ES-I3 (cell line): ENCODE data around the gene CDH1.
"Not testable (repeated sequence)": the region's sequence is repeated elsewhere in the genome, so short reads cannot be mapped to it uniquely, and the experiment has no call there.

Experiments used
- H3K36me3 ChIP-seq: 2 replicates; pipeline ENCODE4 v1.6.1; 2013; ENCODE audit warnings: mild to moderate bottlenecking, low read length, control low read depth, moderate library complexity; ENCODE audit not compliant: insufficient read depth
- H3K4me1 ChIP-seq: 2 replicates; pipeline ENCODE4 v1.6.1; 2013; ENCODE audit warnings: mild to moderate bottlenecking, control low read depth, low read length; ENCODE audit not compliant: insufficient read depth
- H3K9ac ChIP-seq: 2 replicates; pipeline ENCODE4 v1.6.1; 2013; ENCODE audit warnings: low read depth, mild to moderate bottlenecking, low read length, moderate library complexity
- H3K9me3 ChIP-seq: 2 replicates; pipeline ENCODE4 v1.6.1; 2013; ENCODE audit warnings: mild to moderate bottlenecking, low read length, moderate library complexity; ENCODE audit not compliant: control insufficient read depth, insufficient read depth

CDH1 gene

DNA sequence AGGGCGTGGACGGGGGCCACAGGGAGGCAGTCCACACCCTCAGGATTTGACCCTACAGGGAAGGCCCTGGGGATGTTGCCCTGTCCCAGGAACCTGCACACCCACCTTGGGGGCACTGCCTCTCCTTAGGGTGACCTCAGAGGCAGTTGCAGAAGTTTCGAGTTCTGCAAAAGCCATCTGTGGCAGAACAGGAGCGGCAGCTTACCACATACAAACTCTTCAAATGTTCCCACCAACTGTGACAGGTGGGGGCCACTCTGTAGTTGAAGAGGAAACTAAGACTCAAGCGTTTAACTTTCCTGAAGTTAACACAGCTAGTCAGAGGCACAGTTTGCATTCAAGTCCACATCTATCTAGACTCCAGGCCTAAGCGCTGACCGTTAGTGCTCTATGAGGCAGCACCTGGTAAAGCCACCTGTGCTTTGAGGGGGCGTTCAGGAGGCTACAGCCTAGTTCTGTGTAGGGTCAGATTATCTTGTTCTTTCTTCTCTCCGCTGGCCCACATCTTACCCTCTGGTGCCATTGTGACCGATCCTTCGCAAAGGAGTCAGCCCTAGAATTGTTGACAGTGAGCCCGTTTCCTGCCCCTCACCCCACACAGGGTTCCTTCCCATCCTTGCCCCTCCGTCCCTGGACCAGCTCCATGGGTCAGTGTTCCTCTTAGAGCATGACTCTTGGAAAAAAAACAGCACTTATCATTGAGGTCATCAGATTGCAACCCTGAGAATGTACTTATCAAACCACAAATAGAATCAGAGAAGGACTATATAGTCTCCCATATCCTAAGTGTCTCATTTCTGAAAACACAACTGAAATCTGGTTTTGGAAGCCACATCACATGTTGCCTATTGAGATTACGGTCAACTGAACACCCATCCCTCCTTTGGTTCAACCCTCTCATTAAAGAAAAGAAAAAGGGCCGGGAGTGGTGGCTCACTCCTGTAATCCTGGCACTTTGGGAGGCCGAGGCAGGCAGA is 45.4 kb downstream of the CDH1 start:
- no peak overlapping the region for H3K9ac ChIP-seq
- H3K4me1 ChIP-seq: peaks cover 21% of the 10 kb centered on the region
- H3K9me3 ChIP-seq: no peaks in the 10 kb centered on the region
- peaks cover 6% of the 10 kb centered on the region; the same call in 1 of the 2 replicates for H3K36me3 ChIP-seq

DNA sequence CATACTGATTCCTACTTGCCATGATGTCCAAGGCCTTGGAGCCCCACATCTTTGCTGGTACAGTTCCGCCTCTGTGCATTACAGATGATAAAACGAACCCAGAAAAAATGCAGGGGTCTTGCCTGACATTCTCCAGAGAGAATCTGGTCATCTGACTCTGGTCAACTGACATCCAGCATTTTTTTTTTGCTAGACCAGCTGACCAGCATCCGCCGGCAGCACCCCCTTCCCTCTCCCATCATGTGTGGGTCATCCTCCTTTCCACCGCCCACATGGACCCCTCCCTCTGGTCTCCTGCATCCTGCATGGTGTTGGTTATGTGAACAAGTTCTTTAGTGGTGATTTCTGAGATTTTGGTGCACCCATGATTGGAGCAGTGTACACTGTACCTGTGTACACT is 47.1 kb downstream of the CDH1 start:
- Histone ChIP-seq H3K4me1 (peaks cover 14% of the 10 kb centered on the region), H3K9ac (no peak overlapping the region), H3K36me3 (peaks cover 6% of the 10 kb centered on the region; the same call in 1 of the 2 replicates), H3K9me3 (no peaks in the 10 kb centered on the region)

DNA sequence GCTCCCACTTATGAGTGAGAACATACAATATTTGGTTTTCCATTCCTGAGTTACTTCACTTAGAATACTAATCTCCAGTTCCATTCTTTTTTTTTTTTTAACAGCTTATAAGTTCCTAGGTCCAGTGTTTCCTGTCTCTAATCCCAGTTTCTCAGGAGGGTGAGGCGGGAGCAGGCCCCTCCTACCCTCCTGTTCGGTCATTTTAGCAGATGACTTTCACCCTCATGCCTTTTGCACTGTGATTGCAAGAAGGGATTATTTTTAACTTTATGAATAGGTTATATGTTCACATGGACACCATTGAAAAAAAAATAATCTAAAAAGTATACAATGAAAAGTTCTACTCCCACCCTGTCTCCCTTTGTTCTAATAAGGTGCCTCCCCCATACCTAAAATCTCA is 47.6 kb downstream of the CDH1 start:
- Histone ChIP-seq H3K36me3 (peaks cover 6% of the 10 kb centered on the region; the same call in 1 of the 2 replicates), H3K9ac (no peak overlapping the region), H3K4me1 (peaks cover 18% of the 10 kb centered on the region), H3K9me3 (no peaks in the 10 kb centered on the region)

DNA sequence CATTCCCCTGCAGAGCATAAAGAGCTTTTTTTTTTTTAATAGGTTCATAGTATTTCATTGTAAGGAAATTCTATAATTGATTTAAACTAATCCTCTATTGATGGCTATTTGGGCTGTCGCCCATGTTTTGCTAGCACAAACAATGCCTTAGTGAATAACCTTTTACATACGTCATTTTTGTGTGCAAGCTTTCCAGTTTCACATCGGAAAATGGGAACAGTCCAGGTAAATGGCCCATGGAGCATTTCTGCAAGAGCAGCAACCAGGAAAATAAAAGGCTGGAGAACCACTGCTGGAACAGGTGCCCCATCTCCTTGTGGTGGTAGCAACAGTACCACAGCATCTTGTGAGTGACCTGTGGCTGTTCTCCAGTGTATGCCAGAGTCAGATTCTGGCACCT is 48.6 kb downstream of the CDH1 start:
- Histone ChIP-seq H3K36me3 (0 out of 2 replicates have a peak, but pooled peaks cover 3% of the 10 kb centered on the region), H3K9me3 (no peaks in the 10 kb centered on the region), H3K4me1 (peaks cover 25% of the 10 kb centered on the region), H3K9ac (no peak overlapping the region)

DNA sequence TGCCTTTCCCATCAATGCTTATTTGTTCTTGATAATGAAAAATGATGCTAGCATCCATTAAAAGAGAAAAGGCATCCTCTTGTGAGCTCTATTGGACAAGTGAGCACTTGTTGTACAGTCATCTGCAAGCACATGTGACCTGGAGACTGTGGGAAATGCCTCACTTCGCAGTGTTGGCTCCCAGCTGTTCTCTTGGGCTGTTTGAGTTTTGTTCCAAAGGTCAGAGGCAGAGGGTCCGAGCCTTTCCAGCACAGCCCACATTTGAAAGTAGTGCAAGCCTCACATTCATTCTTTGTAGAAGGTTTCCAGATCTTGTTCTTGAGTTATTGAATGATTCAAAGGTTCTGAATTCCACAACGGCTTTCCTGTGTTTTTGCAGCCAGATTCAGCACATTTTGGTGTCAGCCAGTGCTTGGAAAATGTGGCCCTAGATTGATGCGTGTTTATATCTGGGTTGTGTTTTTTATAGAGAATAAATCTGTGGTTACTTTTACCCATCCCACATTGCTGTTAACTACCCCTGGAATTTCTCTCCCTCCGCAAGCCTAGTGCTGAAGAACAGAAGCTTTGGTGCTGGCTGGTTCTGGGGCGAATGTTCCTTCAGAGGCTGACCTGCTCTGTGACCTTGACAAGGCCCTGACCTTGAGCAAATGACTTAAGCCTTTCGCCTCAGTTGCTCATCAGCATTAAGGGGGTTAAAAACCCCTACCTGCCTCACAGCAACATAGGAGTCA is 49.8 kb downstream of the CDH1 start:
- Histone ChIP-seq H3K4me1 (peaks cover 28% of the 10 kb centered on the region), H3K36me3 (no peaks in the 10 kb centered on the region), H3K9ac (no peak overlapping the region), H3K9me3 (no peaks in the 10 kb centered on the region)

DNA sequence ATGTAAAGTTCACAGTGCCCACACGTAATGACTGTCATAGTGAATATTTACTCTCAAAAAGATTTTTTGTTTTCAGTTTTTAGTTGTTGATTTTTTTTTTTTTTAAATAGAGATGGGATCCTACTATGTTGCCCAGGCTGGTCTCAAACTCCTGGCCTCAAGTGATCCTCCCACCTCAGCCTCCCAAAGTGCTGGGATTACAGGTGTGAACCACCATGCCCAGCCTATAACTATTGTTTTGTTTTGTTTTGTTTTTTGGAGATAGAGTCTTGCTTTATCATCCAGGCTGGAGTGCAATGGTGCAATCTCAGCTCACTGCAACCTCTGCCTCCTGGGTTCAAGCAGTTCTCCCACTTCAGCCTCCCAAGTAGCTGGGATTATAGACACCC is 50.3 kb downstream of the CDH1 start:
- H3K9me3 ChIP-seq, H3K9ac ChIP-seq, H3K36me3 ChIP-seq: not testable (repeated sequence)
- peaks cover 30% of the 10 kb centered on the region for H3K4me1 ChIP-seq

DNA sequence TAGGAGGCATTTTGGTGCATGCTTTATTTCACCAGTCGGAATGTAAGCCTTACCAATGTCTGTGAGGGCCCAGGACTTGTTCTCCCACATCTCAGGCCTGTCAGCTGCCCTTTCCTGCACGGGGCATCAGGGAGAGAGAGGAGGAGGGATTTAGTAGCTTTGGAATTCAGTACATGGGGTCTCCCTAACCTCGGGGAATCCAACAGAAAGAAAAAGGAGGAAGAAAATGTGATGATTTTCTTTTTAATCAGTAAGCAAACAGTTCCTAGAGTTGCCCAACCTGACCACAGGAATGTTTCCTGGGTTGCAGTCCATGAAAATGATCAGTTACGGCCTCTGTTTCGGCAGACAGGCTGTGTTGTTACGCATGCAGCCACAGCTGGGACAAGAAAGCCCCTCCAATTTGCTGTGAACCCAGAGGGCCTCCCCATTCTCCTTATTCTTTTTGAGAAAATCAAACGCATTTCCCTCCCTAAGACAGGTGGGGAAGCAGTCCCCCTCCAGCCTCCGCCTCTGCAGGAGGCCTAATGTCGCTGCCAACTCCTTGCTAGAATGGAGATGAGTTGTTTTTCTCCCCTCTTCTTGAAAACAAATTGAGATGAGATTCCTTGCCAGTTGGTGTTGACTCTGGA is 53.2 kb downstream of the CDH1 start:
- Histone ChIP-seq H3K9ac (no peak overlapping the region), H3K4me1 (peaks cover 36% of the 10 kb centered on the region), H3K9me3 (no peaks in the 10 kb centered on the region), H3K36me3 (no peaks in the 10 kb centered on the region)

DNA sequence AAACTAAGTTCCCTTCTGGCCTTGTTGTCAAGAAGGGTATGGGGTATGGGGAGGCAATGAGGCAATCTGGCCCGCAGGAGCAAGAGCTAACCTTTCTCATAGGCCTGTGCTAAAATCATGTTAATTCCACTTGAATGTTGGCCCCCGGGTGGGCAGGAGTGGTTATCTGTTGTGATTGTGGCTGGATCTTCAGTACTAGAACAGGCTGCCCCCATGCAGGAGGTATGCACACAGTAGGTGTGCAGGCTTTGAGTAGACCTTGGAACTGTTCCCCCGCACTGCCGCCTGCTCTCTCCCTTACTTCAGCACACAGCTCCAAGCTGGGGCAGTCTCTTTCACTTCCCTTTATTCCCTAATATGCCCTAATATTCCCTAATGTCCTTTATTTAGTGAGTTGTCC is 53.9 kb downstream of the CDH1 start:
- H3K36me3 ChIP-seq: no peaks in the 10 kb centered on the region
- peaks cover 36% of the 10 kb centered on the region for H3K4me1 ChIP-seq
- no peaks in the 10 kb centered on the region for H3K9me3 ChIP-seq

DNA sequence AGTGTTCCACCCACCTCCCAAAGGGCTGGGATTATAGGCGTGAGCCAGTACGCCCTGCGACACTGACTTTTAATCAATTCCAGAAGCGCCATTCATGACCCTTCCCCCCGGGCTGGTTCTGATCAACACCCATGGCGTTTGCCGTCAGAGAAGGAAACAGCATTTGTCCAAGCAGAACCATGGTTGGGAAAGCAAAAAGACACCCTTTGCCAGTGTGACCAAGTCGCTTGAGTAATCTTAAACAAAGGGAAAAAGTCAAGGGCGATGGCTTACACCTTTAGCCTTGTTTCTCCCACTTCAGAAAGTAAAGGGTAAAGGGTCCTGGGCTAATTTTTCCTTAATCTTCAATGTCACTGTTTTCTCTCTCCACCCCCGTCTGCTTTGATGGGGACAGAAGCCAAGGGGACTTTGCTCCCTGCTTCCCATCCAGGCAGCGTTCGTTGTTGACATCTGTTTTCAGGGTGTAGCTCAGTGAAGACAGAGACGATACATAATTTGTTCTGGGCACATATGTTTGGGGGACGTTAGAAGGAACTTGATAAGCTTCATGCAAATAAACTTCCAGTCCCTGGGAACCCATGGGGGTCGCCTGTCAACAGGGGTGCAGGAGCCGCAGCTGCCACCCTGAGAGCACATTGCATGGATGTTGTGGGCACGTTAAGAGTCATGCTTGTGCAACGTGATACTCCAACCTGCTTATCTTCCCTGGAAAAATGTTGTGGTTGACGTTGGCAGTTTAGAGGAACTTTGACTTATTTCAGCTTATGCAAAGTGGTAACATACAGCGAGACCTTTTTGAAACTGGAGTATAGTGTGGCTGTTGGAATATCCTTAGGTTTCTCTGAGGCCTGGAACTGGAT is 55.6 kb downstream of the CDH1 start:
- H3K9me3 ChIP-seq: no peaks in the 10 kb centered on the region
- no peak overlapping the region for H3K9ac ChIP-seq
- peaks cover 36% of the 10 kb centered on the region for H3K4me1 ChIP-seq

More for the DNA sequence above, 53.9 kb downstream of the CDH1 start:
- no peak overlapping the region for H3K9ac ChIP-seq

DNA sequence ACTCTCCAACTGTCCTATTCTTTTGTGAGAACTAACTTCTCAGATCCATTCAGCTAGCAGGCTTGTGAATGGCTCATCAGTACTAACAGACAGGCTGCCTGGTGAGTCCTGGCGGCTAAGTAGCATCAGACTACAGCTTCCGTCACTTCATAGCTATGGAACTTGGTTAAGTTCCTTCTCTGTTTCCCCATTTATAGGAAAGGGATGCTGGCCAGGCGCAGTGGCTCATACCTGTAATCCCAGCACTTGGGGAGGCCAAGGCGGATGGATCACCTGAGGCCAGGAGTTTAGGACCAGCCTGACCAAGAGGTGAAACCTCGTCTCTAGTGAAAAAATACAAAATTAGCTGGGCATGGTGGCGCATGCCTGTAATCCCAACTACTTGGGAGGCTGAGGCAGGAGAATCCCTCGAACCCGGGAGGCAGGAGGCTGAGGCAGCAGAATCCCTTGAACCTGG is 56.3 kb downstream of the CDH1 start:
- Histone ChIP-seq H3K4me1 (peaks cover 40% of the 10 kb centered on the region), H3K9ac (no peak overlapping the region), H3K9me3 (no peaks in the 10 kb centered on the region), H3K36me3 (no peaks in the 10 kb centered on the region)

More for the DNA sequence above, 55.6 kb downstream of the CDH1 start:
- H3K36me3 ChIP-seq: no peaks in the 10 kb centered on the region

DNA sequence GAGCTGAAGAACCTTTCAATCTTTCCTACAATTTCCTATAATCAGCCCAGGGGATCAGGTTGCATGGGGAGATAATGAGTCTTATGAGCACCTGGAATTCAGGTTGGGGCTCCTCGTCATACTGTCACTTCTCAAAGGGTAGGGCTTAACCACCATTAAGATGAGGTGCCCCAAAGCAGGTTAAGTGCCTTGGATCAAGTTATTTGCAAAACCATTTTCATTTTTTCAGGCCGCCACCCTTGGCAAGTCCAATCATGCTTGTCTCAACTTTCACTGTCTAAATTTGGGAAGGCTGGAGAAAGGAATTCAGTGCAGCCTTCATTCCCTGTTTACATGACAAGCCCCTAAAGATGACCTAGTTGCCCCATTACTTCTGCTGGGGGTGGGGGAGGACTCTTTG is 61.3 kb downstream of the CDH1 start:
- H3K36me3 ChIP-seq: no peaks in the 10 kb centered on the region
- H3K9me3 ChIP-seq: no peaks in the 10 kb centered on the region
- H3K9ac ChIP-seq: no peak overlapping the region
- peaks cover 14% of the 10 kb centered on the region for H3K4me1 ChIP-seq

DNA sequence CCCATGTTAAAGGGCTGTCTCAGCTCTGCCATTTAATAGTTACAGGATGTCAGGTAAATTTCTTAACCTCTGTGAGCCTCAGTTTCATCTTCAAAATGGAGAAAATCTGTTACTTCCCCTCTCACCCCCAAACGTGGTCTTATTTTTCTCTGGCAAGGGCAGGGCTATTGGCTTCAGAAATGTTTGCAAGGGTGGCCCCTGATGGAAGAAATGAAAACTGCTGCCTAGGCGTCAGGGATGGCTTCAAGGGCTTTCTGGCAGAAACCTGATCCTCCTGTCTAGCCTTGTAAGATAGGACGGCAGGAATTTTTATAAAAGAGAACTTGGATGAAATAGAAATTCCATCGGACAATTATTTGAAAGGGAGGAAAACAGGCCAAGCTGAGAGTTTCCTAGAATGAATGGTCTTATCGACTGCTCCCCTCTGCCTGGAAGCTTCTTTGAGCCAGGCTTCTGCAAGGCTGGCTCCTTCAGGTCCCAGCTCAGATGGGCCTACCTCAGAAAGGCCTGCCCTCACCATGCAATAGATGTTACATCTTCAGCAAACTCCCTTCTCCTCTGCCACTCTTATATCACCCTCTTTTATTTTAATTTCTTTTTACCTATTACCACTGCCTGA is 63.3 kb downstream of the CDH1 start:
- Histone ChIP-seq H3K9ac (no peak overlapping the region), H3K4me1 (peaks cover 13% of the 10 kb centered on the region), H3K36me3 (no peaks in the 10 kb centered on the region), H3K9me3 (no peaks in the 10 kb centered on the region)

DNA sequence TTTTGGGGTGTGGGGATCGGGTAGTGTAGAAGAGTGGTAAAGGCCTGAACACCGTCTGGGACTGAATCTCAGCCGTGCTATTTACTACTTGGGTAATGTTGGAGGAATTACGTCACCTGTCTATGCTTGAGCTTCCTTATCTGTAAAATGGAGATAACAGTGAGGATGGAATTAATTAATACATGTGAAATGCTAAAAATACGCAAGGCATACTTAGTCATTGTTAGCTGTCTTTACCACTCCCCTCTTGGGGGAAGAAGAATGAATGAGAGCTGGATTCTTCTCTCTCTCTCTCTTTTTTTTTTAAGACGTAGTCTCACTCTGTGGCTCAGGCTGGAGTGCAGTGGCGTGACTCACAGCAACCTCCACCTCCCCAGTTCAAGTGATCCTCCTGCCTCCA is 65.1 kb downstream of the CDH1 start:
- H3K4me1 ChIP-seq: peaks cover 13% of the 10 kb centered on the region
- no peaks in the 10 kb centered on the region for H3K9me3 ChIP-seq
- H3K36me3 ChIP-seq: no peaks in the 10 kb centered on the region
- no peak overlapping the region for H3K9ac ChIP-seq
